ENCODE results near the gene MYH6.
"Not testable (repeated sequence)": the region's sequence is repeated elsewhere in the genome, so short reads cannot be mapped to it uniquely, and the experiment has no call there.

MYH6 gene

GRCh38 chr14:23389871-23390270, 18.2 kb downstream of the MYH6 start:
- DNase-seq: not testable (repeated sequence)

- no peak for DNase-seq
Measured at GRCh38 chr14:23389396-23389795, 18.7 kb downstream of the MYH6 start.

- no peak for DNase-seq
Measured at GRCh38 chr14:23388996-23389395, 19.1 kb downstream of the MYH6 start.

DNA sequence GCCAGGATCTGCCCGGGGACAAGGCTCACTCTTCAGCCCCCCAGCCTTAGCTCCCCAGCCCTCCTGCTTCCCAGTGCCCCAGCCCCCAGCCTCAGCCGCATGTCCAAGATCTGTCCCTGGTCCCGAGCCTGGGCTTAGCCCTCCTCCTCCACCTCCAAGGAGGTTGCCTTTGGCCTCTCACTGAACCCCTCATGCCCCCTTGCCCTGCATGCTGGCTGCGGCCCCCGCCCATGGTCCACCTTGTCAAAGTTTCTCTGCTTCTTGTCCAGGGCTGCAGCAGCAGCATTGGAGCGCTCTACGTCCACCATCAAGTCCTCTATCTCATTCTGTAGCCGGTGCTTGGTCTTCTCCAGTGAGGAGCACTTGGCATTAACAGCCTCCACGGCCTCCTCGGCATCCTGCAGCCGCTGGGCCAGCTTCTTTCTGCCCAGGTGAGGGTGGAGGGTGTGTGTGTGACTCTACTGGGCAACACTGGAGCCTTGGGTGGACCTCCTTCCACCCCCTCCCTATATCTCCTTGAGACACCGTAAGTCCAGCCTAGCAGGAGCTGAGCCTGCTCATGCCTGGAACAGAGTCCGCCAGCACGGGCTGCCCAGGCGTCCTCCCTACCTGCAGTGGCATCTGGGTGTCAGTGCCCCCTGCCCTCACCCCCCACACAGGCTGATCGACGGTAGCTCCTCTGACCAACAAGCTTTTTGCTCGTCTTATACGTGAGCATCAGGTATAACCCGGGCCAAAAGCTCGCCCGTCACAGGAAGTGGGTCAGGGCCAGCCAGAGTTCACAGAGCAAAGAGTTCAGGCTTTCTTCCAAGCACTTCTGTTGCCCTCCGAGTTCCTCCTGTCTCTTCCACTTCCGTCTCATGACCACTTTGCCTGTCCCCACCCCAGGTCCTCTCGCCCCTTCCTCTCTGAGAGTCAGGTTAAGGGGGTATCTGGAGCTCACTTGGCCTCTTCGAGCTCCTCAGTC, 19.9 kb downstream of the MYH6 start:
- no peak for DNase-seq

DNA sequence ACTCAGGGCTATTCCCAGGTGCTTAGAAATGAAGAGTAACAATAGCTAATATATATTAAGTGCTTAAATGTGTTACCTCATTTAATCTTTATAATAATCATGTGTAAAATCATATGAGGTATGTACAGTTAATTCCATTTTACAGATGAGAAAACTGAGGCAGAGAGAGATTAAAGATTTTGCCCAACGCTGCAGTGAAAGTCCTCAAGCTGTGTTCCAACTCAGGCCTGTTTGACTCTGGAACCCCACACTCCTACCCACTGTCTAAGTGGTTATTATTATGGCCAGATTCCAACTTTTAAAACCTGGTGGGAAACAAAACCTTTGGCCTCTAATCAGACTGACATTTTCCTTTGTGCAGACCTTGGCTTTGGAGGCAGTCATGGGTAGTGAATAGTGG, 21.1 kb downstream of the MYH6 start:
- no peak for DNase-seq

- not testable (repeated sequence) for DNase-seq
Measured at GRCh38 chr14:23386266-23386657, 21.8 kb downstream of the MYH6 start.

DNA sequence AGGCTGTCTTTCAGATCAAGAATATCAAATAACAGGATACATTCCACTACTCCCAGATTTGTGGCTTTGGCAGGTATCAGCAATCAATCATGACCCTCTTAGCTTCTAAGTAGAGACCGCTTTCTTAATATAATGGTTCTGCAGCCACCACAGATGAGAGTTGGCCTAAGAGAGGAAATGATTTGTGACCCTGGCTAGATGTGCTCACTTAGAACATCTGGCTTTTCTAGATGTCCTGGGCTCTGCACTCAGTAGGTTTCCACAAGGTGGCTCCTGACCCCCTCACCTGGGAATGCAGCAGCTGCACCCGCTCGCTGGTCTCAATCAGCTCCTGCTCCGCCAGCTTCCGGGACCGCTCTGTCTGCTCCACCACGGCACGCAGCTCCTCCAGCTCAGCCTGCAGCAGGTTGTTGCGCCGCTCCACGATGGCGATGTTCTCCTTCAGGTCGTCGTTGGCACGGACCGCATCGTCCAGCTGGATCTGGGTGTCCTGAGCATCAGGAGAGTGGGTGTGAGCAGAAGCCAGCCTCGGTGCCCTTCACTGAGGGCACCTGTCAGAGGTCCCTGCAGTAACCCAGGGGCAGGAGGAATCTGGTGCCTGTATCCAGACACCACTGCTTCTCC, 22.3 kb downstream of the MYH6 start:
- no peak for DNase-seq

DNA sequence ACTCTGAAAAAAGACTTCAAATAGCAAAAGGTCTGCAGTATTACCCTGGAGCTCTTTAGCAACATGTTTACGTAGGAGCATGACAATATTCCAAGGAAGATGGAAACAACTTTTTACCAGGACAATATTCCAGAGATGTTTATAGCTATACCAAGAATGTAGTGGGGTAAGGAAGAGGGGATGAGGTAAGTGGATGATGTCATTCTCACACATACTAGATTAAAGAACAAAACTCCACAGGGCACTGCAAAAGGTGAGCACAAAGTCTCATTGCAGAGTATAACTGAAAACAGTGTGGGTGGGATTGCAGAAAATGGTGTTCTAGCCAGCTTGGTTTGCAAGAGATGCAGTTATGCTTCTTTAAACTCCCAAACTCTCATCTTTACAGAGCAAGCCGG, 22.8 kb downstream of the MYH6 start:
- no peak for DNase-seq

DNA sequence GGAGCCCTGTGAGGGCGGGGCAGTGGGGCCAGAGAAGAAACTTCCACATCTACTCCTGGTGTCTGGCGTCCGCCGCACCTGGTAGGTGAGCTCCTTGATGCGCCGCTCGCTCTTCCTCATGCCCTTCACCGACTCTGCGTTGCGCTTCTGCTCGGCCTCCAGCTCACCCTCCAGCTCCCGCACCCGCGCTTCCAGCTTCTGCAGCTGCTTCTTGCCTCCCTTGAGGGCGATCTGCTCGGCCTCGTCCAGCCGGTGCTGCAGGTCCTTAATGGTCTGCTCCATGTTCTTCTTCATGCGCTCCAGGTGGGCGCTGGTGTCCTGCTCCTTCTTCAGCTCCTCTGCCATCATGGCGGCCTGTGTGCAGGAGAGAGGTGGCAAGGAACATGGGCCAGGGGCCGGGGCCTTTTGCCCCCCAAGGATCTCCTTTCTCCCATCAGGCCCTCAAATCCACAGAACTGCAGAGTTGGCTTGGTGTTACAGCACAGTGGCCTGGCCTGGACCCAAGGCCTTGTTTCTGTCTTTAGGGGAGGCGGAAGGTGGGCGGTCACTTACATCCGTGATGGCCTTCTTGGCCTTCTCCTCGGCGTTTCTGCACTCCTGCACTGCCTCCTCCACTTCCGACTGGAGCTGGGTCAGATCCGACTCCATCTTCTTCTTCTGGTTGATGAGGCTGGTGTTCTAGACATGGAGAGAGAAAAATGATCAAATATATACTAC, 23.6 kb downstream of the MYH6 start:
- DNase-seq: no peak

DNA sequence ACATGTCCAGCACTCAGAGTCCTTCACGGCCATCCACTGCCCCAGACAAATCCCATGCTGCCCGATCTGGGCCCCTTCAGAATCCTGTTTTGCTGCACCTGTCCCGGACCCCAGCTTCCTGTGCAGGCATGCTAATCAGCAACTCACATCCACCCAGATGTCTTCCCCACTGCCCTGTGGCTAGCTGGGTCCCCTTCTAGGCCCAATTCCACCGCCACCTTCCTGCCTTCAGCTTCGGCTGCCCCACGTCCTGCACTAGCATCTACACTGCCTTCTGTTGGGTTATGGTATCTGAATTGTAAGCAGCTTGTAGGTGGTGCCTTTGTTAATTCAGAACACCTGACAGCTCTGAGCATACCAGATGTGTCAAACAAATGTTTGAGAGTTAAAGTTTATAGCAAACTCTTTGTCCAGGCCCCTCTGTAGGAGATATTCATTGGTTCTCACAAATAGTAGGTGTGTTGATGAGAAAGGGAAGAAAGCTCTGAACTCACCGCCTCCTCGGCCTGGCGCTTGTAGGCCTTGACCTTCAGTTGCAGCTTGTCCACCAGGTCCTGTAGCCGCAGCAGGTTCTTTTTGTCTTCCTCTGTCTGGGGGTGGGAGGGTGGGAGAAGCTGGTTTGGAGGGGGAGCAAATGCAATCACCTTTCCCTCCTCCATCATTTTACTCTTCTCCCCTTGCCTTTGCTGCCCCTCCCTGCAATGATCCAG, 25.2 kb downstream of the MYH6 start:
- no peak for DNase-seq

DNA sequence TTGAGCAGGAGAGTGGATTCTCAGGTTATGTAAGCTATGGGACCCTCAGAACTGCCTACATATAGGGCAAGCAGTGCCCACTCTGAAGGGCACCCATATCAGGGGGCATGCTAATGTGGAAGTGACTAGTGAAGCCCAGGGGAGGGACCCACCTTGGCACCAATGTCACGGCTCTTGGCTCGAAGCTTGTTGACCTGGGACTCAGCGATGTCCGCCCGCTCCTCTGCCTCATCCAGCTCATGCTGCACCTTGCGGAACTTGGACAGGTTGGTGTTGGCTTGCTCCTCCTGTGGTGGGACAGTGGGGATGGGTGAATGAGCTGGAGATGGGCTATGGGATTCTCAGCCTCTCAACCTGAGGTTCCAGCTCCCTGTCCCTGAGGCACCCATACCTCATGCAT, 25.8 kb downstream of the MYH6 start:
- DNase-seq: no peak

GRCh38 chr14:23381871-23382270, 26.2 kb downstream of the MYH6 start:
- DNase-seq: no peak

GRCh38 chr14:23380976-23381375, 27.1 kb downstream of the MYH6 start:
- DNase-seq: no peak

GRCh38 chr14:23380197-23380914, 27.7 kb downstream of the MYH6 start:
- no peak for DNase-seq

GRCh38 chr14:23379366-23380196, 28.5 kb downstream of the MYH6 start:
- DNase-seq: no peak

DNA sequence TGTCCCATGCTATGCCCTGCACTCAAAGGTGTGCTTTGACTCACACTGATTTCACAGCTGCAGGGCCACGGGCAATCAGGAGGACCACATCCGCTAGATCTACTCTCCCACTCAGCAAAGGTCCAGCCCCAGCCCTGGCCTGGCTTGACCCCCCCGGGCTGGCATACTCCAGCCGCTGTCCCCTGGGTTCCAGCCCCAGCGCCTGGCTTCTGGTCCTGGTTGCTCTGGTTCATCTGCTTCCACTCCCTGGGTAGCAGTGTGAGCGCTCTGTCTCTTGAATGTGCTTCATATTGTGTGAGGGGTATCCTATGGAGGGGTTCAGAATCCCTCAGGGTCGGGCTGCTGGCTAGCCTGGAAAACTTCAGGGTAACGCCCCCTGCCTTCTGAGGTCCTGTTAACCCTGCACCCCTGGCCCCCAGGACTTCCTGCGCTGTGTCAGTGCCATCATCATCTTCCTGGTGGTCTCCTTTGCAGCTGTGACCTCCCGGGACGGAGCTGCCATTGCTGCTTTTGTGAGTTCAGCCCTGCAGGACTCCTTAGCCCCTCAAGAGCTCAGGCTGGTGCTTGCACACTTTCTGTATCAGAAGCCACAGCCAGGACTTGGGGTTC, 29.4 kb downstream of the MYH6 start:
- DNase-seq: no peak

- no peak for DNase-seq
Measured at GRCh38 chr14:23377573-23378563, 30.2 kb downstream of the MYH6 start.

DNA sequence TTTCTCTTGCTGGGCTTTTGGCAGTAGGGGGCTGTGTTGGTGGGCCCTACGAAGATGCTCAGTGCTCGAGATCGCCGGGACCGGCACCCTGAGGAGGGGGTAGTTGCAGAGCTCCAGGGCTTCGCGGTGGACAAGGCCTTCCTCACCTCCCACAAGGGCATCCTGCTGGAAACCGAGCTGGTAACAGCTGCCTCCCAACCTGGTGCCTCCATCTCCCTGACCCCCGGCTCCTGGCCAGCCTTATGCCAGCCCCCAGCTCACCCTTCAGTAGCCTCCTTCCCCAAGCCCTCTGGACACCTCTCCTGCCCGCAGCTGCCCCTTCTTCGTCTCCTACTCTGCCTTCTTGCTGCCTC, 30.9 kb downstream of the MYH6 start:
- DNase-seq: no peak

DNA sequence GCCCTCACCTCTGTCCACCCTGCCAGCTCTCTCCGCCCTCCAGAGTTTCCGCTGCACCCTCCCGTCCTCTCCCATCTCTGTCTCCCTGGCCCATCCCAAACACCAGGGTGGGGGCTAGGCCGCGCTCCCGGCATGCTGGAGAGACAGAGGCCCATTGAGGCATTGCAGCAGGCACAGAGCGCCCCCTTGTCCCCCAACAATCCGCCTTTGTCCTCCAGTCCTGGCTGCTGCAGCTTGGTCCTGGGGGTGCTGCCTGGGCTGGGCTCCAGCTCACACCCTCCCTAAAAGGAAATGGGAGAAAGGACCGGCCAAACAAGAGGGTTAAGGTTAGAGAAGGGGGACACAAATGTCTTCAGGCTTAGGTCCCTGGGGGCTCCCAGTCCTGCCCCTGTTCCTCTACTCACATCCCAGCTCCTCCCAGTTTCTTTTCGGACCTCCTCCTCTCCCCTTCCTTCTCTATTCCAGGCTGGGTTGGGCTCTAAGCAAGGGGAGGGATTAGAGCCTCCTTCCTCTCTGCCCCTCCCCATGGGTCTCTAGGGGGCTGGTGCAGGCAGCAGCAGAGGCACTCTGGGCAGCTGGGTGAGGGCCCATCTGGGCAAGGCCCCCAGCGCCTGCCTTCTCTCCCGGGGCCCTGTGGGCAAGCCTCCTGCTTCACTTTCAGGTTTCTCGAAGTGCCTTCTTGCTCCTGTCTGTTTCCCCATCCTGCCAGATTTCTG, 31.4 kb downstream of the MYH6 start, which contains the start of gene CMTM5:
Gene CMTM5, plus strand, starts transcription at position 565 of the 716 bp plus-strand sequence. CDS start 206 bp downstream, outside the sequence.
- no peak for DNase-seq
